Stimulated activated CD4-positive, alpha-beta T cell treated with anti-CD3 and anti-CD28 coated beads, Interleukin-4, amount 100 ng/mL, for 4 hours (primary cell): ENCODE results near the gene UPK3A.

Experiments
- DNase-seq, 2 experiments: peaks; one replicate each; pipeline ENCODE4 v3.0.0-alpha.2; 2020

UPK3A gene

DNA sequence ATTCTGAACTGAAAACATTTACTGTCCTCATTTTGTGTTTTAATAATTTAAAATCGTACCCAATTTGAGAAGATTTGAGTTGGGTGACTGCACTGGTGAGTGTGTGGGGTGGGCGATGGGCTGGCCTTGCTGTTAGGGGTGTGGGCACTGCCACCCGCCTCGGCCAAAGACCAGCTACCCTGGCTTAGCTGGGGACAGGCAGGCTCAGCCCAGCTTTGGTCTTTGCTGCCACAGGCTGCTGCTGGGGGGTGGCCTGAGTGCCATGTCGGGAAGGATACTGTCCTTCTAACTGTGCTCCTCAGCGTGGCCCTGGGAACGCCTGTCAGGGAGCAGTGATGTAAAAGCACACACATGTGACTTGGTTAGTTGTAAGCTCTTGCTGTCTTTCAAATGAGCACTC is 47.3 kb downstream of the UPK3A start:
- DNase-seq = no peak

- DNase-seq = no peak
Measured at GRCh38 chr22:45334068-45334467, 49.3 kb downstream of the UPK3A start.

- no peak for DNase-seq
Measured at GRCh38 chr22:45334528-45334927, 49.8 kb downstream of the UPK3A start.

GRCh38 chr22:45335021-45335818 is 50.5 kb downstream of the UPK3A start:
- DNase-seq = no peak

GRCh38 chr22:45335854-45336522 is 51.2 kb downstream of the UPK3A start:
- DNase-seq = no peak

GRCh38 chr22:45336971-45337431 is 52.3 kb downstream of the UPK3A start:
- DNase-seq = no peak

DNA sequence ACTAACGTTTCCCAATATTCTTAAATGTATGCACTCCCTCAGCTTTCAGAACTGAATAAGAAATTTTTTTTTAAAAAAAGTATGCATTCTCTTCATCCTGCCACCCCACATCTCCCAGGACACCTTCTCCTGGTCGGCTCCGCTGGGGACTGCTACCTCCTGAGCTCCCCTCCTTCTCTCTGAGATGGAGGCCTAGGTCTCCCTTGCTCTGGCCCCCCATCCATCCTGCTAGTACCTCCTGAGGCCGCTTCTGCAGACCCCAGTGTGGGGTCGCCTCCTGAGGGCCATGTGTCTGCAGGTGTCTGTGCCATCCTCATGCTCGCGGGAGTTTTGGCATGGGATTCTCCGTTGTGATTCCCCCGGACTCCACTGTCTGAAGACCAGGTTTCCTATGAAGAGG is 52.8 kb downstream of the UPK3A start:
- DNase-seq = no peak

DNA sequence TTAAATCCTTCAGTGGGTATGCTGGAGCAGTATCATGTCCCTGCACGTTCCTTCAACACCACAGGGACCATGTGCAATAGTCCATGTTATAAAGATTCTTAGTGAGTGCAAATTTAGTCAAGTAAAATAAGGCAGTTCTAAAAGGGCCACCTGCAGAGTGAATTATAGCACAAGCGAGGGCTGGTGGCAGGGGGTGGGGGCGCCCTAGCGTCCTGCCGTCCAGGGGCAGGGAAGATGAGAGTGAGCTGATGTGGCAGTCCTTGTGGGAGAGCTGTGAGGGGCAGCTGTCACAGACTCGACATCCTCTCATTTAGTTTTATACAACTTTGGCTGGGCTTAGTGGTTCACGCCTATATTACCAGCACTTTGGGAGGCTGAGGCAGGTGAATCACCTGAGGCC is 54.0 kb downstream of the UPK3A start:
- DNase-seq = no peak

DNA sequence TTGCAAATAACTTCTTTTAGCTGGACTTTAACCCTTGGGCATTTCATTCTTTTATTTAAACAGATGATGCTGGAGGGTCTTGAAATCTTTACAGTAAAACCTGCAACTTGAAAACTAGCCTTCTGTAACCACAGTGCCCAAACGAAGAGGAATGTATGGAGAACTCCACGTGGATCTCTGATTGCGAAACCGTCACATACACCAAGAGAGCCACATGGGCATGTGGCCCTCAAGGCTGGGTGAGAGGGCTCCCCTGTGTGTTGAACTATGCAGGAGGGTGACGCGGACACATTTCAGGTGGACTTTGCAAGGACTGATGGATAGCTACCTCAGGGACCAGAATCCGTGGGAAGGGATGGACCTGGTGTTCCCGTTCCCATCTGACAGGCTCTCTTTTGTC is 55.6 kb downstream of the UPK3A start:
- DNase-seq = no peak

DNA sequence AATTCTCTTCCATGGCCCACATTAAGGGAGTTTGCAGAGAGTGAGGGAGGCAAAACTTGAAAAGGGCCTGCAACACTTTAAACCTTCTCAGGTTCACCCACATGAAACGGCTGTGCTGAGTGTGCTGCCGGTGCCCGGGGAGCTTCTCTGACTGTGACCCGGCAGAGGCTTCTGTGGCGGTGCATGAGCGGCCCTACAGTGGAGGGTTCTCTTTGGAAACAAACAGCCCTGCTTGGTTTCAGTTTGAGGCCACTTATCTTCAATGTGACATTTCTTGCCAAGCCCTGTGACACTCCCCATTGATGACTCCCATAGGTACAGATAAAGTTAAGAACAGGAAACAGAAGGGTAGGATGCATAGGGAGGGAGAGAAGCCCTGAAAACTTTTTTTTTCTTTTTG is 56.7 kb downstream of the UPK3A start:
- peak; percentile 41 to 42 for DNase-seq

GRCh38 chr22:45343143-45343542 is 58.4 kb downstream of the UPK3A start:
- DNase-seq = no peak

- no peak for DNase-seq
Measured at GRCh38 chr22:45344334-45344733, 59.6 kb downstream of the UPK3A start.
